GM18873 (cell line): ENCODE measurements around the gene LAMA5.

Experiments
- ATAC-seq: cut with Tn5 transposase; IDR thresholded peaks from one replicate; pipeline ENCODE4 v1.9.1; 2021; ENCODE audit warnings: mild to moderate bottlenecking, moderate library complexity, moderate number of reproducible peaks; ENCODE audit not compliant: unreplicated experiment, low FRiP score

Gene LAMA5

GRCh38 chr20:62391165-62392076, 24.3 kb upstream of the LAMA5 start:
- ATAC-seq = no peak

GRCh38 chr20:62390317-62391164, 23.4 kb upstream of the LAMA5 start:
- no peak for ATAC-seq

DNA sequence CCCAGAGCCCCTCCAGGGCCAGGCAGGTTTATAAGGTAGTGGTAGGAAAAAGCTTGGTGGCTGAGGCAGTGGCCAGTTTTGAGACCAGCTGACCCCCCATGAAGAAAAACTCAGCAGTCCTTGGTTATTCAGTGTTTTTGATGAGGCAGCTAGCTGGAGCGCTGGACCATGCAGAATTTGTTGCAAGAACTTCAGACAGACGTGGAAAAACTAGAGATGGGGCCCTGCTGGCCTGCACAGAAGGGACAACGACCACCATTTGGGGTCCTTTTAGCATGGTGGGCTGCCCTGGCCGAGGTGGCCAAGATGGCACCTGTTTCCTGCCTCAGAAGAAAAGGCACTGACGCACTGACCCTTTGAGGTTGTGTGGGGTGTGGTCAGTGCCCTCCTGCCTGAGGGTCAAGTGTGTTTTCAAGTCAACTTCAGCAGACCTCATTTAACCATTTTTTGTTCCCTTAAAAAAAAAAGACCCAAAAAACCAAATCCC, 22.5 kb upstream of the LAMA5 start:
- no peak for ATAC-seq

DNA sequence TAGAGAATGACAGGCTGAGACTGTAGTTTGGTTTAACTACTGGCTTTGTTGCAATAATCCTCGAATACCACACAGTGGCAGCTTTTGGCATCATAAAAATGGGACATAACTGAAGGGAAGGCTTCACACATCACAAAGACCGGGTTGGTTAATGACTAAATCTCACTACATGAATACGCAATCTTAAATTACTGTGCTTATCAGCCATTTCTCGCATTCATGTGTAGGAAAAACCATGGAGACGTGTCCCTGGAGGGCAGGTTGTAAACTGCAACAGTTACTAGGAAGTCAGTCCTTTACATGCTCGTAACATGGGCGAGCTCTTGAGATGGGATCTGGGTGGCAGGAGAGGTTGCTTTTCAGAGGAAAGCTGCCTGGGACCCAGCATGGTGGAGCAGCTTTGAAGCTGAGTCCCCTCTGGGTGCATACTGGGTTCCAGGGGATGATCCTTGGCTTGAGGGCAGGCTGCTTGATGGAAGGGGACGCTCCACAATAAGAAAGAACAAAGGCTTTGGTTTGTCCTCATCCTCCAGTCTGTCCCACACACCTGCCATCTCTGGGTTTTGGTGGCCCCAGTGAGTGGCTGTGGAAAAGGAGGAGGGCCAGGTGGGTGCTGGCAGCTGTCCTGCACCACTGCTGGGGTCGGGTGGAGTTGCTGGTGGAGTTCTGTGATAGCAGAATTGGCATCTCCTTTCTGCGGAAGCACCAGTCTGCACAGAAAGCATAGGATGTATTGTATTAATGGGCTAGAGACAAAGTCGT, 21.9 kb upstream of the LAMA5 start:
- ATAC-seq = no peak

DNA sequence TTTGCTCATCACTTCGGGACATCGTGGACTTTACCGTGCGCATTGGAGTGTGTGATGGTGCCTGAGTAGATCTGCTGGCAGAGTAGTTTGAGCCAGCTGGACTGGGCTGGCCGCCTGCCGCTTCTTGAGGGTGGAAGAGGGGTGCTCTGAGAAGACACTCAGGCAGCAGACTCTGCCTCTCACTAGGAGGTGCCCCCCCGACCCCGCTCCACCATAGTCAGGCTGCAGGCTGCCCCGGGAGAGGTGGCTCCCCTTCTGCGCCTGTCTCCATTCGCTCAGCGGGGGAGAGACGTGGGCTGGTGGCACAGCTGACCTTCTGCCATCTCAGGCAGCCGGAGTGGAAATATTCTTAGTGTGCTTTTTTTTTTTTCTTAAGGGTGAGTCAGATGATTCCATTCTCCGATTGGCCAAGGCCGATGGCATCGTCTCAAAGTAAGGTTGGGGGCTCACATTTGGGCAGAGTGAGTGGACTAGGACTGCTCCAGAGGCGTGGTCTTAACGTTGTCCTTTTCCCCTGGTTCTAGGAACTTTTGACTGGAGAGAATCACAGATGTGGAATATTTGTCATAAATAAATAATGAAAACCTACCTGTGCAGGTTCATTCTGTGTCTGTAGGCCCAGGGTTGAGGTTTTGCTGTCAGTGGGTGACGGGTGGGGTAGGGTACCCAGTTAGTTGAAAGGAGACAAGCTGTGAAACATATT, 21.0 kb upstream of the LAMA5 start:
- no peak for ATAC-seq

GRCh38 chr20:62387219-62387913, 20.3 kb upstream of the LAMA5 start:
- ATAC-seq = no peak

DNA sequence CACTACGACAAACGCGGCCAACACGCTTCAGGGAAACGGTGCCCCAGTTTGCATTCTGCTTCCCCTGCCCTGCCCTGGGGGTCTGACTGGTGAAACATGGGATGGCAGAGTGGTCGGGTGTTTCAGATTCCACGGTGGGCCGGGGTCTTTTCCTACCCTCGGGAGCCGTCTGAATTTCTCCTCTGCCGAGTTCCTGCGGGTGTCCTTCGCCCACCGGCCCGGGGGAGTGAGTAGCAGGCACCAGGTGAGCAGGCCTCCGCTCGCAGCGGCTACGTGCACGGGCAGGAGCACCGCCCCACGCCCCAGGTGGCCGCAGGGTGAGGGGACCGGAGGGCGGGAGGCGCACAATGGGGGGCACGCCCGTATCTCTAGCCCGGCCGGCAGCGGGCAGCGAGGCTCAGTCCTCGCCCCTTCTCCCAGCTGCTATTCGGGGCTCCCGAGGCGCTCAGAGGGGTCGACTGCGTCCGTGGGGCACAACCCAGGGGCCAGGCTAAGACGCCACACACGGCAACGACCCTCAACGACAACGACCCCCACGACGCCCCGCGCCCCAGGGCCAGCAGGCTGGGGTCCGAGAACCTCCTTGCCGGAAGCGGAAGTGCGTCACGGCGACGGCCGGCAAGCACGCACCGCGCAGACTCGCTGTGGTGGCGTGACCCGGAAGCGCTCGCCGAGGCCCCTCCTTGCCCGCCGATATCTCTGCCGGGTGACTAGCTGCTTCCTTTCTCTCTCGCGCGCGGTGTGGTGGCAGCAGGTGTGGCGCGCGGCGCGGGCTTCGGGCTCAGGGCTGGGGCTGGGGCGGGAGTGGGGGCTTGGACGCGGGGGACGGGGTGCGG, 19.5 kb upstream of the LAMA5 start, which contains the start of gene RPS21:
RPS21 (plus strand) TSS at position 721 of the 836 bp plus-strand sequence. CDS start 236 bp downstream, outside the sequence.
- peak; percentile 55 for ATAC-seq

DNA sequence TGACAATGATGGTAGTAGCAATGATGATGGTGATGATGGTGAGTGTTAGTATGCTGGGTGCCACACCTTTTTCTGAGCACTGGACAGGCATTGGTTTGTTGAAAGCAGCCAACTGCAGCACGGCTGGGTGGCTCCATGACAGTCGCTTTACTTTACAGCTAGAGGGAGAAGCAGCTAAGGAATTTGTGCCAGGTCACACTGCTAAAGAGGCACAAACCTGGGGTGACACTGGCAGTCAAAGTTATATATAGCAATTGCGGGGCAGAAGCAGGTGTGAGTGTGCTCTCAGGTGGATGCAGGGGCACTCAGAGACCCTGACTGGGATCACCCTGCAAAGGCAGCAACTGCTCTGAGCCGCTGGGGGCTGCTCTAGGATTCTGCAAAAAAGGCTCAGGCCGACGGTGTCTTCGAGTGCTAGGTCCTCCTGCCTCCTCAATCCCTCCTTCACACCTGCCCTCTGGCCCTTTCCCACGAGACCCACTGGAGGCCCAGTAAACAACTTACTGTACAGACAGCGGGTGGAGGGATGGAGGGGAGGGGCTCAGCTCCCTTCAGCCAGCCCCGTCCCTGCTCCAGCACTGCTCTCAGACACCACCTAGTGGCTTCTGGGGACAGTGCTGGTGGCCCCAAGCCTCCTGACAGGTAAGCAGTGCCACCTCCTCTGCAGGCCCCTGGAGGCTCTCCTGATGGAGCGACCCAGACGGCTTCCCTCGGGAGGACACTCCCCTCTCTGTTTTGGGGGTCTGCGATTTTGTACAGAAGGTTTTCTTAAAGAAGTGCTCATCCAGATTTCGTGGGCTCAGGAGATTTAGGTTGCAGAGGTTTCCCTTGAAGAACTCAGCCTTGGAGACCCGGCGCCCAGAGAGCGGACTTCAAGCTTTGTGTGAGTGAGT, 15.4 kb upstream of the LAMA5 start:
- no peak for ATAC-seq

GRCh38 chr20:62381842-62382241, 14.7 kb upstream of the LAMA5 start:
- ATAC-seq = no peak

DNA sequence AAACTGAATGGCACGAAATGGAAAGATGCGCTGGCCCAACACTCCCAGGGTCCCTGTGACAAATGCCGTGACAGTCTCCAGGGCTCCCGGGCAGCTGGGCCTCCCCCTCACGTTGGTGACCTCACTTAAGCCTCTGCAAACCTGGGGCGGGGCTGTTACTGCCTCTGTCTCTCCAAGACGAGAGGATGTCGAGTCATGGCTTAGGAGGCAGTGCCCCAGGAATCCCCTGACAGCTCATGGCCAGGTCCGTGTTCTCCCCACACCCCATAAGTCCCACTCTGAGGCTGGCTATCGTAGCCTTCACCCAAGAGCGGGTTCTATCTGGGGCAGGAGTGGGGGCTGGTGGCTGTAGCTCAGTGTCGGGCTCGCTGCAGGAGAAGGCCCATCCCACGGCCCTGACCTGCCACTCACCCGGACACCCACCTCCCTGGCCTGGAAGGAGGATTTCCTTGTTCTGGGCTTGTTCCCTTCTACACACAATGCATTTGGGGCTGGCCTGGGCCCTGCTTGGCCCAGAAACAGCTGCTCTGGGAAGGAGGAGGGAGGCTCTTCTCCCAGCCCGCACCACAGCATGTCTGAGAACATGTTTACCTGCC, 14.2 kb upstream of the LAMA5 start:
- no peak for ATAC-seq

DNA sequence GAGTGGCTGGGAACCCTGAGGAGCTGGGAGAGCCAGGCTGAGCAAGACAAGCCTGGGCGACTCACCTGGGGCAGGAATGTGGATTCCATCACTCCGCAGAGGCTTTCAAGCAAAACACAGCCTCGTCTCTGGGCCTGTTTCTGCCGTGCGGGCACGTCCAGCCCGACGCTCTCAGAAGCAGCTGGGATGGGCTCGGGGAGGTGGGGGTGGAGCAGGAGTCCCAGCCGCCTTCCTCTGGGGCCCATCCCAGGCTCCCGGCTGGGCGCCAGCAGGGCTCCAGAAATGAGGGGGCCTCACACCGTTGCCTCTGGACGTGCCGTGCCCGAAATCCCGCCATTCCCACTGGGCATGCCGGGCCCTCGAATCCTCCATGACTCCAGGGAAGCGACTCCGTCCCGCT, 11.1 kb upstream of the LAMA5 start:
- no peak for ATAC-seq

DNA sequence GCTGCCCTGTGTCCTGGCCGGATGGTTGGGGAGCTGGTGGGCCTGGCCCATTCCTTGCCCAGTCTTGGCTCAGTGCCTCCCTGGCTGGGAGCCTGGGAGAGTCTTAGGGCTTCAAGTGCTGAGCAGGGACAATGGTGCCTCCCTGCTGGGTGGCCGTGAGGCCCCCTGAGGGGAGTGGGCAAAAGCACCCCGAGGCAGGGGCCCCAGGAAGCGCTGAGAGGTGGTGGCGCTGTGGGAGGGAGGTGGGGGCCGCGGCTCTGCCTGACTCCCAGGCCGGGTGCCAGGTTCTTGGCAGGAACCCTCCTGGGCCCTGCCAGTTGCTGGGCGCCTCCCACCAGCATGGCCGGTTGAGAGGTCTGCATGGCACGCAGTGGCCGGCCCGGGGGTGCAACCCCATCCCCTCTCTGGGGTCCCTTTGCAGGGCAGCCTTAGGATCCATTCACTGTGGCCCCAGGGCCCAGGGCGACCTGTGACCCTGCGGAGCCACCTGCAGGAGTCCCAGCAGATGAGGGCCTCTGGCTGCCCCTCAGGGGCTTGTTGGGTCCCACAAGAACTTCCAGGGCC, 10.6 kb upstream of the LAMA5 start:
- ATAC-seq = no peak

- ATAC-seq = no peak
Measured at GRCh38 chr20:62377064-62377461, 10.0 kb upstream of the LAMA5 start.

DNA sequence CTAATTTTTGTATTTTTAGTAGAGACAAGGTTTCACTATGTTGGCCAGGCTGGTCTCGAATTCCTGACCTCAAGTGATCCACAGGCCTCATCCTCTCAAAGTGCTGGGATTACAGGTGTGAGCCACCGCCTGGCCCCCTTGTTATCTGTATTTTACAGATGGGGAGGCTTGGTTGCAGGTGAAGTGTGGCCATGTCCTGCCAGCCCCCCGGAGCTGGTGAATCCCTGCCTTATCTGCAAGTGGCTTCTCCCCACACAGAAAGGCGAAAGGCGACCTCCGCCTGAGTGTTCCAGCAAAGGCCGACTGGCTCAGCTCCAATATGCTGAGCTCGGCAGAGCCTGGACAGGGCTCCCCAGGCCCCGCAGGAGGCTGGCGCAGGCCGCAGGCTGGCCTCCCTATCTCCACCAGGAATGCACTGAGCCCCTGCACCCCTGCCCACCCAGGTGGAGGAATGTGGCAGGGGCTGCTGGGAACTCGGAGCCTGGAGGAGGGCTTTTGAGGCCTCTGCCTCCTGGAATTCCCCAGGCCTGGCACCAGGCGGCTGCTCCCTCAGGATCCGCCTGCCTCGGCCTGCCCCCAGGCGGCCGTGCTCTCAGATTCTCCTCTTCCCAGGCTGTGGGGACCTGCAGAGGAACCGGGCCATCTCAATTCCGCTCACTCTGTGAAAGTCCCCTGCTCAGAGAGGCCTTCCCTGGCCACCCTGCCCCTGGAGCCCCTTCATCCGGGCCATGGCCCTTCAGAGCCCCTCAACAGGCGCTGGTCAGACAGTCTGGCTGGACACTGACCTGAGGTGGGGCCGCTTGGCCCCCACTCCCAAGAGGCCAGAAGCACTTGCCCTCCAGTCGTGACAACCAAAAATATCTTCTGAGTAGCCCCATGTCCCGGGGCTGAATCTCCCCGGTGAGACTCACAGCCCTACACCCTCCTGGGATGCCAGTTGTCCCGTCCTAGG, 9.3 kb upstream of the LAMA5 start:
- ATAC-seq = no peak

GRCh38 chr20:62374331-62375152, 7.4 kb upstream of the LAMA5 start:
- ATAC-seq = no peak
